Measurements from ENCODE around the gene NISCH.

- TF ChIP-seq, protein P1, sequence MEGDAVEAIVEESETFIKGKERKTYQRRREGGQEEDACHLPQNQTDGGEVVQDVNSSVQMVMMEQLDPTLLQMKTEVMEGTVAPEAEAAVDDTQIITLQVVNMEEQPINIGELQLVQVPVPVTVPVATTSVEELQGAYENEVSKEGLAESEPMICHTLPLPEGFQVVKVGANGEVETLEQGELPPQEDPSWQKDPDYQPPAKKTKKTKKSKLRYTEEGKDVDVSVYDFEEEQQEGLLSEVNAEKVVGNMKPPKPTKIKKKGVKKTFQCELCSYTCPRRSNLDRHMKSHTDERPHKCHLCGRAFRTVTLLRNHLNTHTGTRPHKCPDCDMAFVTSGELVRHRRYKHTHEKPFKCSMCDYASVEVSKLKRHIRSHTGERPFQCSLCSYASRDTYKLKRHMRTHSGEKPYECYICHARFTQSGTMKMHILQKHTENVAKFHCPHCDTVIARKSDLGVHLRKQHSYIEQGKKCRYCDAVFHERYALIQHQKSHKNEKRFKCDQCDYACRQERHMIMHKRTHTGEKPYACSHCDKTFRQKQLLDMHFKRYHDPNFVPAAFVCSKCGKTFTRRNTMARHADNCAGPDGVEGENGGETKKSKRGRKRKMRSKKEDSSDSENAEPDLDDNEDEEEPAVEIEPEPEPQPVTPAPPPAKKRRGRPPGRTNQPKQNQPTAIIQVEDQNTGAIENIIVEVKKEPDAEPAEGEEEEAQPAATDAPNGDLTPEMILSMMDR (IDR thresholded peaks at IDR 0.05; ENCODE audit: poor library complexity): no peak
- TF ChIP-seq EZH2phosphoT487 (IDR thresholded peaks at IDR 0.05; ENCODE audit: low read depth, severe bottlenecking, unreplicated experiment): no peak
Measured at GRCh38 chr3:52532517-52532837, 77.1 kb downstream of the NISCH start.
